ENCODE results near the gene RTEL1. TPM values are rescaled to one million over a fixed set of nuclear protein-coding genes. Genes with fewer than 3 reads are reported as not detected.

Gene RTEL1
- total RNA-seq, 1 experiment from 2014 or later: 58.0 TPM

DNA sequence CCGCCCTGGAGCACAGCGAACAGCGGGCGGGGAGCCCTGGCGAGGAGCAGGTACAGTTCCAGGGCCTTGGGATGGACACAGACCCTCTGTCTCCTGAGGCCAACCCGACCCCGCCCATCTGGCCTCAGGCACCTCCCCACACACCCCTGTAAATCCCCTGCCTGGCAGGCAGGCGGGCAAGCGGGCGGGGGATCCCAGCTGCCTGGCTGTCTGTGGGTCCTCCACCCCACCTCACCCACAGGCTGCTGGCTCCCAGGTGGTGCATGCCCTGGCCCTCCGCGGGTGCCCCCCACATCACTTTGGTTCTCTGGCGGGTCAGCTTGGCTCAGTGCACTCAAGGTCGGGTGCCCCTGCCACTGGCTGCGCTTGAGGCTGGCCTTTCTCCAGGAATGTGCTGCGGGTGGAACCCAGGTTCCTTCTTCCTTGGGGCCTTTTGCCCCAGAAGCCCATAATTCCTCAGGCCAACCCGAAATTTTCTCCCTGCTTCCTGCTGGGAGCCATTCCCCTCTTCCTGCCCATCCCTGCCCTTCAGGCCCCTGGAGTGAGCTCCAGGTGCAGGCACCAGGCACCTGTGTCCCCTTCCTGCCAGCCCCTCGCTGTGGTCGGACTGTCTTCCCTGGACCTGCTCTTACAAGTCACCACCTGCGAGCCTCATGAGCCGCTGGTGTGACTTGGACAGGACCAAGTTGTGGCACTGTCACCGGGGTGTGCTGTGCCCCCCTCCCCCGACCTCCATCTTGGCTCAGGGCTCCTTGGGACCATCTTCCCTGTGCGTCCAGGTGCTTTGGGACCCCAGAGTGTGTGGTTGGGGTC, 33.0 kb downstream of the RTEL1 start:
- peaks cover 0 to 10% of the 10 kb centered on the region in 2 experiments; a peak in 1 of 4 replicates for H3K36me3 ChIP-seq (ENCODE audit: control insufficient read depth in 1 of 2, insufficient read depth in 2 of 2, low read length in 2 of 2)
- H3K4me2 ChIP-seq (ENCODE audit: low read length): no peak overlapping the region
- intact Hi-C loops (cut with micrococcal nuclease): no loop called here
- no peaks in the 10 kb centered on the region for H4K20me1 ChIP-seq (ENCODE audit: insufficient read depth)
- no peaks in the 10 kb centered on the region for H3K9me3 ChIP-seq (ENCODE audit: control insufficient read depth in 1 of 2, insufficient read depth in 1 of 2, low read depth in 1 of 2, low read length in 2 of 2)
- no TSS peak for BruUV-seq (replicated peaks)
- H3K4me3 ChIP-seq (replicated peaks in 1 of 2; ENCODE audit: low read depth in 1 of 2, low read length in 2 of 2): no peak overlapping the region
- H3K27ac ChIP-seq (ENCODE audit: low read depth, low read length): peak overlapping the region; percentile 59; the same call in 1 of the 2 replicates
- DNase-seq (ENCODE audit: low read depth, low spot score) (no peak), ATAC-seq (no peak)
- H3K4me1 ChIP-seq (ENCODE audit: control insufficient read depth in 1 of 2, insufficient read depth in 2 of 2, low read length in 2 of 2): peaks cover 25 to 65% of the 10 kb centered on the region in 2 experiments
- CTCF ChIA-PET: no interaction called here
- no peaks in the 10 kb centered on the region for H3K27me3 ChIP-seq (ENCODE audit: insufficient read depth, low read length)
- no peak overlapping the region for H2AFZ ChIP-seq (ENCODE audit: low read depth, low read length, poor library complexity, severe bottlenecking)
- RAD21 ChIA-PET (ENCODE audit: low non-redundant PET in 1 of 2, low total read pairs in 2 of 2, uncharacterized antibody in 2 of 2, unreplicated experiment in 2 of 2): no interaction called here
- no peaks in the 10 kb centered on the region for H3K9me2 ChIP-seq (ENCODE audit: insufficient read depth)
- H3K79me2 ChIP-seq (ENCODE audit: insufficient read depth, low read length): no peaks in the 10 kb centered on the region; the same call in 1 of the 2 replicates
- no peak overlapping the region for H3K9ac ChIP-seq (ENCODE audit: low read length)
- no peak for TF ChIP-seq JUND (IDR thresholded peaks at IDR 0.05)
- peak; percentile 18 for TF ChIP-seq POLR2AphosphoS5 (IDR thresholded peaks at IDR 0.05; ENCODE audit: low read depth, low read length)
- POLR2A ChIA-PET: interaction anchor here (1.8 kb wide), 1 partner anchor 9 kb away, joined by 7 read pairs; no protein-coding TSS in a partner anchor

DNA sequence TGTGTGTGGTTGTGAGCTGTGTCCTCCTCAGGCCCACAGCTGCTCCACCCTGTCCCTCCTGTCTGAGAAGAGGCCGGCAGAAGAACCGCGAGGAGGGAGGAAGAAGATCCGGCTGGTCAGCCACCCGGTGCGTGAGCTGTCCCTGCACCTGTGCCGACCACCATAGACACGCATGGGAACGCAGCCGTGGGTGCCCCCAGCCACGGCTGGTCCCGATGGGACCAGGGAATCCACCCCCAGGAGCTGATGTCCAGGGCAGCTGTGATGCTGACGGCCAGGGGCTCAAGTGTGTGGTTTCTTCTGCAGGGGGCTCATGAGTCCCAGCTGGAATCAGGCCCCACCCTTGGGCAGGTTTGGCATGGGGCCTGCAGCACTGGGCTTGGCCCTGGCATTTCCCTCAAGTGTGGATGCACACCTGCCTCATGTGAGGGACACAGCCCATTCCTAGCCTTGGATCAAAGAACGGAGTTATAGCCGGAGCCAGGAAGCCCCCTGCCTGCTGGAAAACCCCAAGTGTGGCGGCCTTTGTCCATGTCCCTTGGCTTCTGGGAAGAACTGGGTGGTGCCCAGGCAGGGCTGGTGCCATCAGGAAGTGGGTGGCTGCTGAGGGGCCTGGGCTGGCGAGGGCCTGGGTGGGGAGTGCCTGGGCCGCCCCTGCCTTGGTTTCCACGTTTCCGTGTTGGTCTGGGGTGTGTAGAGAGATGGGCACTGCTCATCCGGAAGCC, 33.8 kb downstream of the RTEL1 start:
- Histone ChIP-seq H3K4me2 (ENCODE audit: low read length) (no peak overlapping the region), H3K4me1 (ENCODE audit: control insufficient read depth in 1 of 2, insufficient read depth in 2 of 2, low read length in 2 of 2) (peaks cover 21 to 65% of the 10 kb centered on the region in 2 experiments), H3K9ac (ENCODE audit: low read length) (no peak overlapping the region), H2AFZ (ENCODE audit: low read depth, low read length, poor library complexity, severe bottlenecking) (no peak overlapping the region), H3K27me3 (ENCODE audit: insufficient read depth, low read length) (no peaks in the 10 kb centered on the region), H3K9me3 (ENCODE audit: control insufficient read depth in 1 of 2, insufficient read depth in 1 of 2, low read depth in 1 of 2, low read length in 2 of 2) (no peaks in the 10 kb centered on the region), H3K36me3 (ENCODE audit: control insufficient read depth in 1 of 2, insufficient read depth in 2 of 2, low read length in 2 of 2) (peaks cover 0 to 8% of the 10 kb centered on the region in 2 experiments; a peak in 1 of 4 replicates), H3K27ac (ENCODE audit: low read depth, low read length) (peak overlapping the region; percentile 59; the same call in 1 of the 2 replicates), H3K9me2 (ENCODE audit: insufficient read depth) (no peaks in the 10 kb centered on the region), H3K4me3 (replicated peaks in 1 of 2; ENCODE audit: low read depth in 1 of 2, low read length in 2 of 2) (no peak overlapping the region), H3K79me2 (ENCODE audit: insufficient read depth, low read length) (no peaks in the 10 kb centered on the region; the same call in 1 of the 2 replicates), H4K20me1 (ENCODE audit: insufficient read depth) (no peaks in the 10 kb centered on the region)
- no TSS peak for BruUV-seq (replicated peaks)
- DNase-seq (ENCODE audit: low read depth, low spot score) (no peak), ATAC-seq (no peak)
- RAD21 ChIA-PET (ENCODE audit: low non-redundant PET in 1 of 2, low total read pairs in 2 of 2, uncharacterized antibody in 2 of 2, unreplicated experiment in 2 of 2): no interaction called here
- POLR2A ChIA-PET: interaction anchor here (1.8 kb wide), 1 partner anchor 10 kb away, joined by 7 read pairs; no protein-coding TSS in a partner anchor
- intact Hi-C loops (cut with micrococcal nuclease): no loop called here
- no peak for TF ChIP-seq TCF7L2 (IDR thresholded peaks at IDR 0.05; ENCODE audit: borderline replicate concordance, extremely low read depth, insufficient read depth, insufficient read length)
- CTCF ChIA-PET: no interaction called here

All from HCT116 (cell line).